ENCODE measurements around the gene TFB1M.
"Not testable (repeated sequence)": the region's sequence is repeated elsewhere in the genome, so short reads cannot be mapped to it uniquely, and the experiment has no call there.

The TFB1M gene

GRCh38 chr6:155292711-155293110 lies 21.6 kb downstream of the TFB1M start:
- no peak for DNase-seq

- no peak for DNase-seq
Observed at GRCh38 chr6:155291291-155291690, 23.0 kb downstream of the TFB1M start.

GRCh38 chr6:155290491-155290890 lies 23.8 kb downstream of the TFB1M start:
- DNase-seq = no peak

- DNase-seq = no peak
Observed at GRCh38 chr6:155287762-155288161, 26.5 kb downstream of the TFB1M start.

GRCh38 chr6:155284775-155285174 lies 29.5 kb downstream of the TFB1M start:
- no peak for DNase-seq

DNA sequence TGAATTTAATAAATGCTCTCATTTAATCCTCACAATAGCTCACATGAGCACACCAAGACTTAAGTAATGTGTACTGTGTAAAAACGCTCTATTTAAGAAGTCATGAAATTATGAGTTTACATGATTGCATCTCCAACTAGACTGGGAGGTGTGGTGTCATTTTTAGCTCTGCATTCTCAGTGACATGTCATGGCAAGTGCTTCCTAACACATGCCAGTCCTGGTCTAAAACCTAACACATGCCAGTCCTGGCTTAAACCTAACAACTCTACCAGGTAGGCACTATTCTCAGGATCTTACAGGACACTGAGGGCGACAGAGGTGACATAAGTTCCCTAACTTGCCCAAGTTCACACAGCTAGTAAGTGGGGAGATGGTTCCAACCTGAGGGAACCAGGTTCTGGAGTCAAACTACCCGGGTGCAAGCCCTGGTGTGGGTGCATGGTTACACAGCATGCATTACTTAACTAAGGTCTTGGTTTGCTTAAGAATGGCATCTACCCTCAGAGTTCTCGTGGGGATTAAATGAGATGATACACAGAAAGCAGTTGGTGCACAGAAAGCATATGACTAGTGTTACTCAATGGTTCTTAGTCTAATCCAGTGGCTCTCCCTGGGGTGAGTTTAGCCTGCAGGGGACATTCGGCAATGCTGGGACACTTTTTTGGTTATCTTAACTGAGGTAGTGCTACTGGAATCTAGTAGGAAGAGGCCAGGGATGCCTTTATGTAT lies 35.8 kb downstream of the TFB1M start:
- DNase-seq = no peak

GRCh38 chr6:155276638-155277037 lies 37.6 kb downstream of the TFB1M start:
- no peak for DNase-seq

- DNase-seq = no peak
Observed at GRCh38 chr6:155275808-155276480, 38.3 kb downstream of the TFB1M start.

DNA sequence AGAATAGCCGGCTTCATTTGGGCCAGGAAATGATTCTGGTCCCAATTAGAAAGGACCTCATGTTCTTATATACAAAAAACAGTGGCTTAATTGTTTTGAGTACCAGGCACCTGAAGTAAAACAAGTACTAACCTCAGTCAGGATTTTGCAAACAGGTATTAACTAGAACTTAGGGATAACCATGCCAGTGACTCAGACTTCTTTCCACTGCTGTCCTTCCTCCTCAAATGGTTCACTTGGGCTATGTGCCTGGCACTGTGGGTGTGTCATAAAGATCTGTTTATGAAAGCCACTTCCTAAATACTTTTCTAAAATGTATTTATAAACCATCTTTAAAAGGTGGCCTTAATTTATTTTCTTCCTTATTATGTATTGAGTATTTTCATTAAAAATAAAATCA lies 39.8 kb downstream of the TFB1M start:
- DNase-seq = no peak

DNA sequence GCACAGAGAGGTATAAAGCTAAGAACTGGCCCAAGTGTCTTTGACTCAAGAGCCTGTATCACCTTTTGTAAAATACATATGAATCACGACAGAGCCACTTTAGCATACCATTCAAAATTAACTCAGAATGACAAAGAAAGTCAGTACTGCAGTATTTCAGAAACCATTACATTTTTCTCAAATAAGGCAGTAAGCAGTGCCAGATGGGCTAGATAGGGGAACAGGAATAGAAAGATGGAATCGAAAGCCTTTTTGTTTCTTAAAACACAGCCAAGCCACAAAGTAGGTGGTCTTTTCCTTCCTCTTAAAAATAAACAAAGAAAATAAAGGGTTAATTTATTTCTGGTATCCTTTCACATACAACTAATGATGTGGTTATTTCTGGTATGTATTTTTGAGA lies 40.2 kb downstream of the TFB1M start:
- DNase-seq = no peak

DNA sequence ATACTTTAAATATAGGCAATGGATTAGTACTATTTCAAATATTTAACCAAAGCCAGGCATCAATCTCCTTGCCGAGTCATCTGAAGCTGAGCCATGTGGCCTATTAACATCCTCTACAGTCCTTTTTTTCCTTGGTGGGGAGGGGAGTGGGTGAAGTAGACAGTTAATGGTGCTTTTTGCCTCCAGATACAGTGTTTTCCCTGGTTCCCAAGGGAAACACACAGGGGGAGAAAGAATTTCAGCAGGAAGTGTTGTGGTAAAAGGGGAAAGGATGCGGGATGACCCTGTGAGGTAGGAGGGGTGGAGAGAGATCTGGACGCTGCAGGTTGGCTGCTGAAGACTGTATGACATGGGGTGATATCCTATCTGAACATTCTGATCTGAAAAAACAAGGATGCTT lies 40.9 kb downstream of the TFB1M start:
- DNase-seq = no peak

DNA sequence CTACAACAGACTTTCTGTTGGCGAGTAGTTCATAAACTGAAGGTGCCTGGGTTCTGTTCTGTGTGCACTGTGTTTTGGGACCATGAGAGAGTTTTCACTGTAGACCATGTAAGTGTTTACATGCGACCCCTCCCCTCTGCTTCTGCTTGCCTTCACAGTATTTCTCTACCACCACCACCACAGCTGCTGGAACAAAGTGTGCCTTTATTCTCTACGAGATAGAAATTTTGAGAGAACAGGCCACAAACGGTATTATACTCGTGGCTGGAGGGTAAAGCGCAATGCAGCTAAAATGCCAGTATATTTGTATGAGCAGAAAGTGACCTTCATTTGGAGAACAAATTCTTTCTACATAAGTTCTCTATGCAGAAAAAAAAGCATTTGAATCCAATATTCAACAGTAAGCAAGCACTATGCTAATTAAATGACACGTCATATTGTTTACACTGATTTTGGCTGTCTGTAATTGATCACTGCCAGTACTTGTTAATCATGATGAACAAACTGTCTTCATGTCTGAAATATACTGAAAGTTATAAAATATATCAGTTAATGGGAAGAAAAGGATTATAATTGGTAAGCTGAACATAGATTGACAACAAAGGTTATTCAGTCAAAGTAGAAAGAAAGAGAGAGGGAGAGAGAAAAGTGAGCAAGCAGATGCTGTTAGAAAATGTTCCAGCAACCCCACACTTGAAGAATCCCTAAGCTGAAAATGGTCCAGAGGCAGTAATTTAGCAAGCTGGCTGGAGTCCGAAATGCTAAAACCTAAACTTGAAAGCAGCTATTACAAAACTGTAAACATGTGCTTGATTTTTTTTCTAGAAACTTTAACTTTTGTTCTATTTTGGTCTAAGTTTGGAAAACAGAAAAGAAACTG lies 41.7 kb downstream of the TFB1M start:
- no peak for DNase-seq

GRCh38 chr6:155271145-155271544 lies 43.1 kb downstream of the TFB1M start:
- DNase-seq = no peak

GRCh38 chr6:155270561-155271091 lies 43.7 kb downstream of the TFB1M start:
- DNase-seq = no peak

DNA sequence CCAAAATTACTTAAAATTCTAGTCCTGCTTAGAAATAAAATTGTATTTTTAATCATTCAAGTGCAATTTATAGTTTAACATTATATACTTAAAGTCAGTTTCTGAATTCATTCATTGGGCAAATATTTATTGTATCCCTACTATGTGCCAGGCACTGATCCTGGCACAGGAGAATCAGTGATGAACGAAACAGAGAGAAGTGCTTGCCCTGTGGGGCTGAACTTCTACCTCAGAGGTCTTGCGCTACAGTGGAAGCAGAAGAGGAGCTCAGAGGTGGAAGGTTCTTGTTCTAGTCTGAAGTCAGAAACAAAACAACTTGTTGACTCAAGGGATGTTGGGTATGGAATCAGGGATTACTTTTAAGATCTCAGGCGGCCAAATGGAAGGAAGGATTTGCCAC lies 44.5 kb downstream of the TFB1M start:
- DNase-seq = no peak

DNA sequence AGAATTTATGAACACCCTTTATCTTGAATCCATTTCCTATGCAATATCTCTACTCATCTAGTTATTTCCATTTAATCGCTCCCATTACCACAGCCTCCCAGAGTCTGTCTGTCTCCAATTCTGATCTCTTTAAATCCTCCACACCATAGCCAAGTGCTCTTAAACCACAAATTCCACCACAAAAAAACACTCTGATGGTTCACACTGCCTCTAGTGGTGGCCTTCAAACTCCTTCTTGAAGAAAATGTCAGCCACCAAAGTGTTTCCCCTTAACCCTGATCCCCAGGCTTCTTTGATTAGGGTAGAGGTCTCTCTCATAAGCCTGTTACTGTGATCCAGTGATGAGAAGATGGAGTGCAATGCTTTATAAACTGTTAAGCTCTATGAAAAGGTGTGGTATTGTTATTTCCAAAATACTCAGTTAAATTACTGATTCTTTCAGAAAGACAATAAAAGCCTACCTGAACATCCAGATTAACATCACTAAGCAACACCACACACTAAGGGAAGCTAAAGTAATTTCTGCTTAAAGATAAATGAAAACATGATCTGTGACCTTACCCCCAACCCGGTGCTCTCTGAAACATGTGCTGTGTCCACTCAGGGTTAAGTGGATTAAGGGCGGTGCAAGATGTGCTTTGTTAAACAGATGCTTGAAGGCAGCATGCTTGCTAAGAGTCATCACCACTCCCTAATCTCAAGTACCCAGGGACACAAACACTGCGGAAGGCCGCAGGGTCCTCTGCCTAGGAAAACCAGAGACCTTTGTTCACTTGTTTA lies 46.0 kb downstream of the TFB1M start:
- not testable (repeated sequence) for DNase-seq

- DNase-seq = no peak
Observed at GRCh38 chr6:155267411-155267810, 46.9 kb downstream of the TFB1M start.

- DNase-seq = no peak
Observed at GRCh38 chr6:155265843-155266535, 48.3 kb downstream of the TFB1M start.

DNA sequence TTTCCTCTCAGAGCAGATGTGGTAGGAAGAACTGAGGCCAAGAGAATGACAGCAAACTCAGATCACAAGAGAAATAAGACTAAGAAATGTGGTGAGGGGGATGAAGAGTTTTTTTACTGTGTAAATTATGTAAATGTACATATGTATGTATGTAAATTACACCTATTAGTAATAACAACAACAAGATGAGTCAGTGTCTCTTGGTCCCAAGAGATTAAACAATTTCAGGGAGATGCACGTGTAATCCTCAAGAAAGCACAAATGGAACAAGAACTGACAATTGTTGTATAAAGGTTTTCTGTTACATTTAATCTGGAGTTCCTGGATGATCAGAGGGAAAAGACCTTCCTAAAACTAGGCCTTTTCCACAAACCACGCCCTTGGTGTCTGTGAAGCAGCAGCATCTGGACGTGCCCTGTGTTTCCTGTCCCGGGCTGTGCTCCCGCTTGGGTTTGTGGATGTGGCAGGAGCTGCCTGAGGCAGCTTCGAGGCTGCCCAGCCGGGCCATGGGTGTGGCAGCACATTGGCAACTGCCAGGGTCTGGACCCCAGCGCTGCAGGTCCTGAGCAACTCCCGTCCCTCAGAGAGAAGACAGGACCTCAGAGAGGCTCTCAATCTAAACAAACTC lies 49.5 kb downstream of the TFB1M start:
- no peak for DNase-seq

GRCh38 chr6:155263373-155264063 lies 50.8 kb downstream of the TFB1M start, which contains the start of gene CLDN20:
CLDN20 (plus strand) TSS chr6:155264013; CDS start chr6:155275720, 11,707 bp downstream.
- no peak for DNase-seq

- DNase-seq = no peak
Observed at GRCh38 chr6:155262655-155263054, 51.6 kb downstream of the TFB1M start.

Data from stimulated activated CD4-positive, alpha-beta T cell treated with anti-CD3 and anti-CD28 coated beads, Interleukin-12 subunit alpha, Interleukin-12 subunit beta, amount 100 ng/mL, for 4 hours (primary cell).